ENCODE data around the gene PRLR. TPM values are rescaled to one million over a fixed set of nuclear protein-coding genes. Genes with fewer than 3 reads are reported as not detected.

The PRLR gene
- total RNA-seq, 1 experiment from 2014 or later: not detected

Other genes starting within 250 kb of the PRLR start
- gene AGXT2, start 182.5 kb downstream of the PRLR start, total RNA-seq (2014; rRNA removed; shearing (Covaris generic)): not detected in 2 replicates

Data from G401 (cell line).